Ascending aorta (tissue), 2 donors: ENCODE results near the gene FNDC10. TPM values are rescaled to one million over a fixed set of nuclear protein-coding genes. Genes with fewer than 3 reads are reported as not detected.
"Not testable (repeated sequence)": the region's sequence is repeated elsewhere in the genome, so short reads cannot be mapped to it uniquely, and the experiment has no call there.

Source experiments
- DNase-seq, 2 donors: peaks; one replicate each; pipeline ENCODE4 v3.0.0-alpha.2; 2019; ENCODE audit warnings: low spot score in 2 of 2
- H3K27ac ChIP-seq, 2 donors: fragments of 200-600 bp; sonication (generic); one replicate each; pipeline ENCODE4 v1.5.1; 2016 to 2017; ENCODE audit warnings: mild to moderate bottlenecking in 1 of 2
- H3K27me3 ChIP-seq: fragments of 200-600 bp; sonication (generic); one replicate; pipeline ENCODE4 v1.5.1; 2017
- H3K36me3 ChIP-seq, 2 donors: fragments of 200-600 bp; sonication (generic); one replicate each; pipeline ENCODE4 v1.5.1; 2016
- H3K4me1 ChIP-seq, 2 donors: fragments of 200-600 bp; sonication (generic); one replicate each; pipeline ENCODE4 v1.5.1; 2016 to 2017; ENCODE audit warnings: mild to moderate bottlenecking in 1 of 2
- H3K4me3 ChIP-seq, 2 donors: fragments of 200-600 bp; sonication (generic); one replicate each; pipeline ENCODE4 v1.5.1; 2016 to 2017; ENCODE audit warnings: mild to moderate bottlenecking in 1 of 2
- H3K9me3 ChIP-seq, 2 donors: fragments of 200-600 bp; sonication (generic); one replicate each; pipeline ENCODE4 v1.5.1; 2016
- intact Hi-C: fragments of 100-400 bp; cut with DNase I; formaldehyde crosslinking; loops from one replicate; pipeline ENCODE4 v1.15.1; 2023
- total RNA-seq: library from RNA; depleted of rRNA; stranded (reverse); fragments of >200 nt; gene quantifications from one replicate; pipeline ENCODE4 v1.1.0, GENCODE V29; 2016
- TF ChIP-seq, protein P1 (sequence below), 3 experiments: fragments of 200-600 bp in 2 of 3; fragments of 450-650 bp in 1 of 3; sonication (generic) in 2 of 3; IDR thresholded peaks; one replicate each; pipeline ENCODE4 v1.5.1; 2016 to 2019; ENCODE audit warnings: antibody characterized with exemption in 3 of 3, mild to moderate bottlenecking in 1 of 3, moderate library complexity in 1 of 3

The FNDC10 gene
- total RNA-seq, 1 donor from 2014 or later, result 1.8 TPM

DNA sequence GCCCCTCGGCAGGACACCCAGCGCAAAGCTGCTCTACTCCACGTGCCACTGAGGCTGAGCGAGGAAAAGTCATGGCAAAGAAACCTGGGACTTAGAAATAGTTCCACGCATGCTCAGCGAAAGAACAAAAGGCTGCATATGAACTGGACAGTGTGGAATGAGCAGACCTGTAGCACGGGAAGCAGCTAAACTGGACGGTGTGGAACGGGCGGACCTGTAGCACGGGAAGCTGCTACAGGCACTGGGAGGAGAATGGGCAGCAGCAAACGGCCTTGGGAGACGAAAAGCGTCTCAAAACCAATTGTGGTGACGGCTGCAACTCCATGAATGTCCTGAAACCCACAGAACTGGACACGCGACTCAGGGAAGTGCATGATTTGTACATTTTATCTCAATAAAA is 40.9 kb downstream of the FNDC10 start:
- Histone ChIP-seq H3K4me1 (no peaks in the 10 kb centered on the region), H3K36me3 (peaks cover 34 to 43% of the 10 kb centered on the region in 2 donors), H3K4me3 (no peak overlapping the region), H3K27me3 (no peaks in the 10 kb centered on the region), H3K9me3 (no peaks in the 10 kb centered on the region), H3K27ac (no peak overlapping the region)
- TF ChIP-seq, protein P1, sequence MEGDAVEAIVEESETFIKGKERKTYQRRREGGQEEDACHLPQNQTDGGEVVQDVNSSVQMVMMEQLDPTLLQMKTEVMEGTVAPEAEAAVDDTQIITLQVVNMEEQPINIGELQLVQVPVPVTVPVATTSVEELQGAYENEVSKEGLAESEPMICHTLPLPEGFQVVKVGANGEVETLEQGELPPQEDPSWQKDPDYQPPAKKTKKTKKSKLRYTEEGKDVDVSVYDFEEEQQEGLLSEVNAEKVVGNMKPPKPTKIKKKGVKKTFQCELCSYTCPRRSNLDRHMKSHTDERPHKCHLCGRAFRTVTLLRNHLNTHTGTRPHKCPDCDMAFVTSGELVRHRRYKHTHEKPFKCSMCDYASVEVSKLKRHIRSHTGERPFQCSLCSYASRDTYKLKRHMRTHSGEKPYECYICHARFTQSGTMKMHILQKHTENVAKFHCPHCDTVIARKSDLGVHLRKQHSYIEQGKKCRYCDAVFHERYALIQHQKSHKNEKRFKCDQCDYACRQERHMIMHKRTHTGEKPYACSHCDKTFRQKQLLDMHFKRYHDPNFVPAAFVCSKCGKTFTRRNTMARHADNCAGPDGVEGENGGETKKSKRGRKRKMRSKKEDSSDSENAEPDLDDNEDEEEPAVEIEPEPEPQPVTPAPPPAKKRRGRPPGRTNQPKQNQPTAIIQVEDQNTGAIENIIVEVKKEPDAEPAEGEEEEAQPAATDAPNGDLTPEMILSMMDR (IDR thresholded peaks at IDR 0.05), result no peak
- DNase-seq, result no peak
- intact Hi-C loops, result no loop called here

DNA sequence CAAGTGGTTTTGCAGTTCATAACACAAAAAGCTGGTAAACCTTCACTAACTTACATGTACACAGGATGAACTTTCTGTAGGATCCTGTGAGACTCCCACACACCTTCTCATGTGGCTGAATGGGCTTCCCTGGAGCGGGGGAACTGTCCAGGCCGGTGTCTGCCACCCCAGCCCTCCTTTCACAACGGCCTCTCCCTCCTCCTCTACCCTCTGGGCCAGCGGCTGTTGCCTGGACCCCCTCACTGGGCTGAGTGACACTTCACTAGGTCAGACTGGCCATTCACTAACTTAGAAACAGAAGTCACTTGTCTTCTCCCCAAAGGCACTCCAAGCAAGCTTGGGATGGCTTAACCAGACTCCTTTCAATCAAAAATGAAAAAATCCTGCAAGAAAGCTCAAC is 41.3 kb downstream of the FNDC10 start:
- Histone ChIP-seq H3K27ac (no peak overlapping the region), H3K36me3 (peaks cover 29 to 38% of the 10 kb centered on the region in 2 donors), H3K27me3 (no peaks in the 10 kb centered on the region), H3K4me1 (no peaks in the 10 kb centered on the region), H3K4me3 (no peak overlapping the region), H3K9me3 (no peaks in the 10 kb centered on the region)
- DNase-seq, result no peak
- TF ChIP-seq, protein P1 (IDR thresholded peaks at IDR 0.05), result no peak
- intact Hi-C loops, result no loop called here

DNA sequence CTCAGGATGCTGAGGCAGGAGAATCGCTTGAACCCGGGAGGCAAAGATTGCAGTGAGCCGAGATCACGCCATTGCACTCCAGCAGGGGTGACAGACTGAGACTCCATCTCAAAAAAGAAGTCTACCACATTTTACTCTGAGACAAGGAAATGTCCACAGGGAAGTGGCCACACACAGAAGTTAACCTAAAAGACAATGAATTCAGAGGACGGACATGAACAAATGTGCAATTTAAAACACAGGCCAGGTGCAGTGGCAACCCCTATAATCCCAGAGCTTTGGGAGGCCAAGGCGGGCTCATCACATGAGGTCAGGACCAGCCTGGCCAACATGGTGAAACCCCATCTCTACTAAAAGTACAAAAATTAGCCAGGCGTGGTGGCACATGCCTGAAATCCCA is 42.2 kb downstream of the FNDC10 start:
- DNase-seq, H3K9me3 ChIP-seq, H3K27ac ChIP-seq, H3K4me1 ChIP-seq, intact Hi-C loops, H3K4me3 ChIP-seq, H3K27me3 ChIP-seq: not testable (repeated sequence)
- H3K36me3 ChIP-seq, result peaks cover 20 to 29% of the 10 kb centered on the region in 2 donors

DNA sequence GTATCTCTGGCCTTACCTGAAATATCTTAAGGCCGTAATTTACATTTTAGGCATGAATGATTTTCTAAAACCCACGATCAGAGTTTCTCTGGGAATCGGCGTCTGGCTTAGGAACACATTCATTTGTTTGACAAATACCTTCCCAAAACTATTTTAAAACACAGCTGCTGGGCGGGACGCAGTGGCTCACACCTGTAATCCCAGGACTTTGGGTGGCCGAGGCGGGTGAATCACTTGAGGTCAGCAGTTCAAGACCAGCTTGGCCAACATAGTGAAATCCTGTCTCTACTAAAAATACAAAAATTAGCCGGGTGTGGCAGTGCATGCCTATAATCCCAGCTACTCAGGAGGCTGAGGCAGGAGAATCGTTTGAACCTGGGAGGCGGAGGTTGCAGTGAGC is 43.0 kb downstream of the FNDC10 start:
- H3K4me1 ChIP-seq, intact Hi-C loops, H3K27me3 ChIP-seq, H3K9me3 ChIP-seq, H3K27ac ChIP-seq, DNase-seq, H3K4me3 ChIP-seq: not testable (repeated sequence)
- peaks cover 15 to 22% of the 10 kb centered on the region in 2 donors for H3K36me3 ChIP-seq

DNA sequence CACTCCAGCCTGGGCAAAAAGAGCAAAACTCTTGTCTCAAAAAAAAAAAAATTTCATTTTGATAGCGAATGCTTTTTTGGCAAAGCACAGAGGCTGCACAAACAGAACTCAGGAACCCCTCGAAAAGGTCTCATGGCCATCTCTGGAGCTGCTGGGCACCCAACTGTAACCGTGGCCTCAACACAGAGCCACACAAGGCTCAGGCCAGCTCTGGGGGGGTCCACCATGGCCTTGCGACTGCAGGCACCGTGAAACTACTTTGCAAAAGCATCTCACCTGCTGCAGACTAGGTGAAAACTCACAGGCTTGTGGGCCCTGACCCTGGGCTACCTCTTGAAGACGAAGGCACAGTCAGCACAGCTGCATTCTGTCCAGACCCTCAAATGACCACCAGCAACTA is 43.4 kb downstream of the FNDC10 start:
- peaks cover 12 to 17% of the 10 kb centered on the region in 2 donors for H3K36me3 ChIP-seq
- TF ChIP-seq, protein P1 (IDR thresholded peaks at IDR 0.05), result no peak
- no peak overlapping the region for H3K4me3 ChIP-seq
- no peak for DNase-seq
- H3K27me3 ChIP-seq, result no peaks in the 10 kb centered on the region
- intact Hi-C loops, result no loop called here
- H3K27ac ChIP-seq, result no peak overlapping the region
- H3K4me1 ChIP-seq, result no peaks in the 10 kb centered on the region
- H3K9me3 ChIP-seq, result no peaks in the 10 kb centered on the region

DNA sequence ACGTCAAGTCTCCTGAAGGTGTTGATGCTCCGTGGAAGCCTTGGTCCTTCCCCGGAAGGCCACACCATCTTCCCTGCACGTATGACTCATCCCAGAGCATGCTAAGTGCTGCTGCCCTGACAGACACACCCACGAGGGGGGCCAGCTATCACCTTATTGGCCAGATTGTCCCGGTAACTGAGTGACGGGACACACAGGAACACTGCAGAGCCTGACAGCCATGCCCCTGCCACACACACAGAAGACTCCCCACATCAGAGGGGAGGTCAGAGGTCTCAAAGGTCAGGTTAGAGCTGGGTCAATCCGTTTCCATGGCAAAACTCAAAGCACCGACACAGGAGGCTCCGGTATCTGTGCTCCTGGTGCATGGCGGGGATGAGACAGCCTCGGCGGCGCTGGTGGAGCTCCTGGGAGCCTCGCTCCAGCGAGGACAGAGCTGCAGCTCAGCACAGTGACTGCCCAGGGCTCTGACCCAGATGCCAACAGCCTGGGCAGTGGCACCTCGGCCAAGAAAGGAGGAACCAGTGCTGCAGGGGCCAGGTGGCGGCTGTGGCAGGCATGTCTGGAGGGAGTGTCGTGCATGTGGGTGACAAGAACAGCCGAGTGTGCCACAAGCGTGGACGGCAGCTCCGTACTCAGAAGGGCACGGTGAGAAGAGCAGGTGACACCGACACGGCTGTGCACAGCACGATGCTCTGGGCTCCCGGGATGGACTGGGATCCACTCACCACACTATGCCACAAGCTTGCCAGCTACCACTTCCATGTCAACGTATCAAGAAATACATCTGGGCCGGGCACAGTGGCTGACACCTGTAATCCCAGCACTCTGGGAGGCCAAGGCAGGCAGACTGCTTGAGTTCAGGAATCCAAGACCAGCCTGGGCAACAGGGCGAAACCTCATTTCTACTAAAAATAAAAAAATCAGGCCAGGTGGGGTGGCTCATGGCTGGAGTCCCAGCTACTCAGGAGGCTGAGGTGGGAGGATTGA is 44.7 kb downstream of the FNDC10 start:
- intact Hi-C loops, result no loop called here
- Histone ChIP-seq H3K4me3 (no peak overlapping the region), H3K27me3 (no peaks in the 10 kb centered on the region), H3K27ac (no peak overlapping the region), H3K9me3 (no peaks in the 10 kb centered on the region), H3K4me1 (no peaks in the 10 kb centered on the region), H3K36me3 (peaks cover 4 to 7% of the 10 kb centered on the region in 2 donors)
- DNase-seq, result no peak
- TF ChIP-seq, protein P1 (IDR thresholded peaks at IDR 0.05), result no peak
